K562 (cell line): ENCODE measurements around the gene CCDC194. TPM values are rescaled to one million over a fixed set of nuclear protein-coding genes. Genes with fewer than 3 reads are reported as not detected.

Experiments used
- ATAC-seq: fragments of 200-7000 bp; cut with Tn5 transposase; 3 replicates; pipeline ENCODE4 v1.9.1; 2020; ENCODE audit warnings: moderate library complexity
- BruUV-seq: library from RNA; stranded (reverse); fragments of 400-500 nt; replicated peaks from 2 replicates; lab custom pipeline; 2021; lab: Mats Ljungman, UMichigan
- CTCF ChIA-PET: fragments of 300-600 bp; formaldehyde crosslinking; extraction: SDS; loops from one replicate; lab custom pipeline; 2021; ENCODE audit warnings: low intra/inter-chr PET ratio; lab: Yijun Ruan, JAX
- POLR2A ChIA-PET: fragments of 300-600, 350-650 bp; sonication (Branson Sonifier 250); formaldehyde crosslinking; extraction: SDS; loops from one replicate; lab custom pipeline; 2021; ENCODE audit warnings: antibody characterized with exemption, inconsistent platforms; lab: Yijun Ruan, JAX
- DNase-seq, 4 experiments: peaks; one replicate each; pipeline versions ENCODE4 v3.0.0 to v3.0.0-alpha.2; 2011 to 2018; ENCODE audit warnings: low spot score in 3 of 4, mixed read lengths in 3 of 4; ENCODE audit errors: extremely low read depth in 1 of 4
- FAIRE-seq: peaks from 2 replicates; lab custom pipeline; 2011; peaks lifted over from hg19 to GRCh38; lab: Jason Lieb, UNC
- H2AFZ ChIP-seq: 2 replicates; pipeline ENCODE4 v1.6.0; 2011; ENCODE audit warnings: low read depth, low read length, control low read depth, inconsistent platforms
- H3K27ac ChIP-seq: fragments of 200-600 bp; 3 replicates; pipeline ENCODE4 v1.8.0; 2011; ENCODE audit warnings: low read depth, mild to moderate bottlenecking, control low read depth, inconsistent platforms, low read length, moderate library complexity, mixed read lengths; ENCODE audit errors: extremely low read depth
- H3K27me3 ChIP-seq, 2 experiments: fragments of 300-600 bp in 1 of 2; 2 replicates in 1 of 2; 3 replicates in 1 of 2; pipeline versions ENCODE4 v1.6.0 to v1.8.0; 2011; ENCODE audit warnings: inconsistent platforms in 2 of 2, low read length in 2 of 2, mild to moderate bottlenecking in 1 of 2, mixed read lengths in 1 of 2, moderate library complexity in 1 of 2; ENCODE audit not compliant: control insufficient read depth in 2 of 2, insufficient read depth in 2 of 2
- H3K36me3 ChIP-seq: fragments of 300-600 bp; 3 replicates; pipeline ENCODE4 v1.8.0; 2011; ENCODE audit warnings: mild to moderate bottlenecking, low read length, inconsistent platforms; ENCODE audit not compliant: control insufficient read depth, insufficient read depth
- H3K4me1 ChIP-seq, 2 experiments: fragments of 200-600 bp in 1 of 2; replicated peaks in 1 of 2; 2 replicates in 1 of 2; 3 replicates in 1 of 2; pipeline versions ENCODE4 v1.5.1 to v1.8.0; 2011; ENCODE audit warnings: inconsistent platforms in 2 of 2, low read length in 2 of 2, mild to moderate bottlenecking in 1 of 2, mixed read lengths in 1 of 2, moderate library complexity in 1 of 2; ENCODE audit not compliant: control insufficient read depth in 2 of 2, insufficient read depth in 2 of 2
- H3K4me2 ChIP-seq: 2 replicates; pipeline ENCODE4 v1.6.1; 2011; ENCODE audit warnings: low read length, control low read depth, inconsistent platforms, mixed read lengths; ENCODE audit not compliant: insufficient read depth
- H3K4me3 ChIP-seq: fragments of 200-600 bp; sonication (generic), shearing (Covaris generic); 2 replicates; pipeline ENCODE4 v1.5.1; 2016; ENCODE audit warnings: control low read depth, inconsistent platforms
- H3K79me2 ChIP-seq: fragments of 200-600 bp; 3 replicates; pipeline ENCODE4 v1.8.0; 2011; ENCODE audit warnings: low read length, inconsistent platforms; ENCODE audit not compliant: control insufficient read depth, insufficient read depth
- H3K9ac ChIP-seq, 2 experiments: 2 replicates each; pipeline versions ENCODE4 v1.6.0 to v1.6.1; 2011; ENCODE audit warnings: low read depth in 2 of 2, low read length in 2 of 2, control low read depth in 1 of 2, inconsistent platforms in 1 of 2, mild to moderate bottlenecking in 1 of 2, mixed read lengths in 1 of 2; ENCODE audit not compliant: insufficient read depth in 1 of 2
- H3K9me1 ChIP-seq: one replicate; pipeline ENCODE4 v1.6.0; 2011; ENCODE audit warnings: inconsistent platforms, mild to moderate bottlenecking, low read length, moderate library complexity; ENCODE audit not compliant: control insufficient read depth, insufficient read depth
- H3K9me3 ChIP-seq: replicated peaks from 2 replicates; pipeline ENCODE4 v1.5.1; 2011; ENCODE audit warnings: low read depth, low read length, inconsistent platforms; ENCODE audit not compliant: control insufficient read depth, insufficient read depth
- H4K20me1 ChIP-seq: replicated peaks from 2 replicates; pipeline ENCODE4 v1.6.1; 2011; ENCODE audit warnings: low read length, inconsistent platforms, mixed read lengths; ENCODE audit not compliant: control insufficient read depth, insufficient read depth
- AFF1 ChIP-seq, 2 experiments: fragments of 450-650 bp; IDR thresholded peaks; 2 replicates each; pipeline ENCODE4 v1.6.1; 2018; ENCODE audit warnings: mild to moderate bottlenecking in 2 of 2, low read depth in 1 of 2; ENCODE audit not compliant: partially characterized antibody in 2 of 2
- FOS ChIP-seq: IDR thresholded peaks from 3 replicates; pipeline ENCODE4 v1.6.1; 2011; ENCODE audit not compliant: insufficient read length; ENCODE audit errors: extremely low read depth
- GATAD2A ChIP-seq: fragments of 450-650 bp; IDR thresholded peaks from 2 replicates; pipeline ENCODE4 v1.6.1; 2017
- MXD1 ChIP-seq: fragments of 250-450 bp; sonication (Bioruptor Pico); IDR thresholded peaks from 2 replicates; pipeline ENCODE4 v1.8.0; 2021; ENCODE audit warnings: borderline replicate concordance, mild to moderate bottlenecking, moderate library complexity; ENCODE audit not compliant: poor library complexity, severe bottlenecking
- NR2C2 ChIP-seq, 2 experiments: fragments of 200-800 bp in 1 of 2; sonication (Bioruptor generic) in 1 of 2; sonication (generic) in 1 of 2; formaldehyde crosslinking in 1 of 2; IDR thresholded peaks; 2 replicates each; pipeline versions ENCODE4 v1.6.1 to v1.8.0; 2016 to 2022; ENCODE audit warnings: mild to moderate bottlenecking in 1 of 2, missing compliant biosample characterization in 1 of 2, missing genetic modification characterization in 1 of 2, missing genetic modification reagents in 1 of 2
- TRIM25 ChIP-seq: fragments of 450-650 bp; IDR thresholded peaks from 2 replicates; pipeline ENCODE4 v1.7.0; 2016; ENCODE audit warnings: borderline replicate concordance
- ZBTB33 ChIP-seq: sonication (generic); formaldehyde crosslinking; IDR thresholded peaks from 2 replicates; pipeline ENCODE4 v1.8.1; 2023; ENCODE audit warnings: mild to moderate bottlenecking, missing genetic modification reagents
- ZBTB7A ChIP-seq: IDR thresholded peaks from 2 replicates; pipeline ENCODE4 v1.6.1; 2011; ENCODE audit warnings: low read depth, mild to moderate bottlenecking, low read length, moderate library complexity, borderline replicate concordance; ENCODE audit not compliant: control insufficient read depth
- WGBS: fragments of 100-300 bp; shearing (Covaris generic); methylation state at CpG from one replicate; pipeline ENCODE4 v1.1.6; 2016; ENCODE audit warnings: low coverage, mixed read lengths; ENCODE audit not compliant: insufficient coverage; ENCODE audit errors: missing lambda C conversion rate; 5-methylcytosine and 5-hydroxymethylcytosine counted together
- in situ Hi-C: fragments of 300-500 bp; cut with MboI; formaldehyde crosslinking; loops from 4 replicates; pipeline ENCODE4 v1.15.0; 2018; ENCODE audit warnings: inconsistent platforms, mixed read lengths
- intact Hi-C: fragments of 100-400 bp; cut with micrococcal nuclease; formaldehyde crosslinking; loops from 2 replicates; pipeline ENCODE4 v1.14.2; 2022
- polyA plus RNA-seq, 8 experiments: library from polyadenylated mRNA; depleted of rRNA in 4 of 8; stranded (reverse) in 5 of 8; unstranded in 3 of 8; fragments of >200 nt; fragmentation: Nextera tagmentation in 2 of 8; fragmentation: Illumina TruSeq in 1 of 8; extraction: Ambion mirVana in 2 of 8; extraction: Trizol in 1 of 8; gene quantifications; 2 replicates each; pipeline versions ENCODE4 v1.2.1 to v1.2.3, GENCODE V29; 2011 to 2014; ENCODE audit warnings: inconsistent platforms in 1 of 8, missing spikeins in 1 of 8
- total RNA-seq, 7 experiments: library from RNA; depleted of rRNA in 6 of 7; stranded (reverse); fragments of >200 nt in 6 of 7; fragmentation: Illumina TruSeq in 2 of 7; extraction: Trizol in 2 of 7; gene quantifications; 2 replicates each; pipeline versions ENCODE4 v1.2.1 to v1.2.3, GENCODE V29; 2011 to 2021; ENCODE audit warnings: low replicate concordance in 1 of 7

The CCDC194 gene
- total and polyA plus RNA-seq, 9 of the 15 experiments (the other 6 are each of a cell fraction or from before 2014, with no cell fraction given), result 0.13 to 1.3 (median 0.39) TPM; not detected in 3

GRCh38 chr19:17380426-17381138 lies 13.4 kb downstream of the CCDC194 start (continued):
- TF ChIP-seq MXD1 (CRISPR knock-in tag) (no peak), FOS (no peak)

GRCh38 chr19:17379221-17379631 lies 14.8 kb downstream of the CCDC194 start:
- WGBS, result 31% methylated on average over 12 of the region's 14 CpGs
- ChIA-PET POLR2A (interaction anchor here (1.4 kb wide), 1 partner anchor 26 kb away, joined by 6 read pairs; no protein-coding TSS in a partner anchor), CTCF (no interaction called here)
- FAIRE-seq (no peak), DNase-seq (peak in 2 of 4 experiments; percentile 7 to 9), ATAC-seq (no peak)
- no peak overlapping the region for H2AFZ ChIP-seq
- BruUV-seq, result no TSS peak
- no peaks in the 10 kb centered on the region for H3K79me2 ChIP-seq
- no peak overlapping the region for H3K9ac ChIP-seq
- in situ Hi-C loops (no loop called here), intact Hi-C loops (no loop called here)
- no peak overlapping the region for H3K4me2 ChIP-seq
- no peak overlapping the region for H3K27ac ChIP-seq
- H4K20me1 ChIP-seq, result no peaks in the 10 kb centered on the region
- H3K9me1 ChIP-seq, result no peaks in the 10 kb centered on the region
- no peaks in the 10 kb centered on the region for H3K27me3 ChIP-seq
- H3K9me3 ChIP-seq, result peaks cover 3% of the 10 kb centered on the region; the same call in 1 of the 2 replicates
- no peaks in the 10 kb centered on the region for H3K36me3 ChIP-seq
- no peak overlapping the region for H3K4me3 ChIP-seq
- peaks cover 15 to 18% of the 10 kb centered on the region in 2 experiments; a peak in 4 of 5 replicates for H3K4me1 ChIP-seq
- no peak for TF ChIP-seq AFF1 (IDR thresholded peaks at IDR 0.05; ENCODE audit: low read depth in 1 of 2, partially characterized antibody in 2 of 2)
- TF ChIP-seq ZBTB7A, result peak; percentile 65
- TF ChIP-seq ZBTB33, result no peak
- peak; percentile 95; the same call in 1 of the 2 replicates for TF ChIP-seq TRIM25
- peak; percentile 75; the same call in 1 of the 2 replicates for TF ChIP-seq NR2C2 (CRISPR knock-in tag; IDR thresholded peaks at IDR 0.05)
- TF ChIP-seq NR2C2 (tag; IDR thresholded peaks at IDR 0.05), result peak; percentile 65
- no peak for TF ChIP-seq GATAD2A
